GM12801 (cell line): Measurements from ENCODE around the gene LIMS2.

Source experiments
- CTCF ChIP-seq: IDR thresholded peaks from one replicate; pipeline ENCODE4 v1.5.1; 2011; ENCODE audit warnings: control low read depth; ENCODE audit not compliant: insufficient read length; ENCODE audit errors: extremely low read depth

Gene LIMS2

GRCh38 chr2:127672341-127673224 lies 2.7 kb downstream of the LIMS2 start:
- TF ChIP-seq CTCF, result no peak

GRCh38 chr2:127671557-127672302 lies 3.6 kb downstream of the LIMS2 start:
- no peak for TF ChIP-seq CTCF

- TF ChIP-seq CTCF, result no peak
Measured at GRCh38 chr2:127670957-127671290, 4.4 kb downstream of the LIMS2 start.

- TF ChIP-seq CTCF, result no peak
Measured at GRCh38 chr2:127670055-127670956, 5.0 kb downstream of the LIMS2 start.

GRCh38 chr2:127669056-127669455 lies 6.3 kb downstream of the LIMS2 start:
- TF ChIP-seq CTCF, result no peak

GRCh38 chr2:127665267-127665893 lies 9.9 kb downstream of the LIMS2 start:
- no peak for TF ChIP-seq CTCF
